ENCODE data around the gene NCK2.

NCK2 gene

GRCh38 chr2:105865222-105865913 is 120.7 kb downstream of the NCK2 start:
- no peak for DNase-seq (ENCODE audit: low read depth)
- no peak overlapping the region for H3K4me3 ChIP-seq (ENCODE audit: low read depth, low read length)

GRCh38 chr2:105866216-105867185 is 121.8 kb downstream of the NCK2 start:
- TF ChIP-seq CTCF (IDR thresholded peaks at IDR 0.05; ENCODE audit: low read depth, low read length, missing control alignments): no peak
- H3K4me3 ChIP-seq (ENCODE audit: low read depth, low read length): no peak overlapping the region
- no peak for DNase-seq (ENCODE audit: low read depth)

More at GRCh38 chr2:105865222-105865913, 120.7 kb downstream of the NCK2 start:
- TF ChIP-seq CTCF (IDR thresholded peaks at IDR 0.05; ENCODE audit: low read depth, low read length, missing control alignments): no peak

- no peak overlapping the region for H3K4me3 ChIP-seq (ENCODE audit: low read depth, low read length)
- no peak for TF ChIP-seq CTCF (IDR thresholded peaks at IDR 0.05; ENCODE audit: low read depth, low read length, missing control alignments)
- DNase-seq (ENCODE audit: low read depth): no peak
Measured at GRCh38 chr2:105867587-105867986, 122.9 kb downstream of the NCK2 start.

- no peak overlapping the region for H3K4me3 ChIP-seq (ENCODE audit: low read depth, low read length)
- DNase-seq (ENCODE audit: low read depth): no peak
- TF ChIP-seq CTCF (IDR thresholded peaks at IDR 0.05; ENCODE audit: low read depth, low read length, missing control alignments): no peak
Measured at GRCh38 chr2:105868060-105868459, 123.3 kb downstream of the NCK2 start.

- DNase-seq (ENCODE audit: low read depth): no peak
- TF ChIP-seq CTCF (IDR thresholded peaks at IDR 0.05; ENCODE audit: low read depth, low read length, missing control alignments): no peak
- no peak overlapping the region for H3K4me3 ChIP-seq (ENCODE audit: low read depth, low read length)
Measured at GRCh38 chr2:105869341-105869740, 124.6 kb downstream of the NCK2 start.

- TF ChIP-seq CTCF (IDR thresholded peaks at IDR 0.05; ENCODE audit: low read depth, low read length, missing control alignments): no peak
- DNase-seq (ENCODE audit: low read depth): no peak
- H3K4me3 ChIP-seq (ENCODE audit: low read depth, low read length): no peak overlapping the region
Measured at GRCh38 chr2:105870062-105870461, 125.3 kb downstream of the NCK2 start.
